ENCODE data around the gene SCTR.

DNA sequence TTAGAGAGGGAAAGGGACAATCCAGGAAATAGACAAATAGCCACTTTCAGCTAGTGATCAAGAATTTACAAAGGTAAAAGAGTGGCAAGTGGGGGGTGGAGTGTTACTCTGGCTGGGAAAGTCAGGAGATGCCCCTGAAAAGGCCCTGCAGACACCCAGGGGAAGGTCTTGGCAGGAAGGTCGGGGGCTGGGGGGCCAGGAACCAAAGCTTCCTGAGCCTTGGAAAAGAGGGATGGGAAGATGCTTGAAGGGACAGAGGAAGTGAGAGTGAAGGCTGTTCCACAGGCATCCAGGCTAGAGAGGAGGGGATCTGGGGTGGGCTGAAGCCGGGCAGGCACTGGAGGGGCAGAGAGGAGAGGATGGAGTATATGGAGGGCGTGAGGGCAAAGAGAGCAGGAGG, 96.5 kb downstream of the SCTR start:
- TF ChIP-seq CTCF (IDR thresholded peaks at IDR 0.05; ENCODE audit: low read depth, low read length) (no peak), EZH2phosphoT487 (IDR thresholded peaks at IDR 0.05; ENCODE audit: low read depth) (no peak)
